IMR-90 (cell line): Measurements from ENCODE around the gene SMAD7. TPM values are rescaled to one million over a fixed set of nuclear protein-coding genes. Genes with fewer than 3 reads are reported as not detected.

Experiments used
- ATAC-seq: fragments of 200-7000 bp; cut with Tn5 transposase; 2 replicates; pipeline ENCODE4 v1.9.1; 2020; ENCODE audit warnings: low read depth, mild to moderate bottlenecking, moderate library complexity
- BruUV-seq: library from RNA; stranded (reverse); fragments of 400-500 nt; replicated peaks from 2 replicates; lab custom pipeline; 2021; lab: Mats Ljungman, UMichigan
- CTCF ChIA-PET: fragments of 300-600 bp; formaldehyde crosslinking; extraction: SDS; loops from one replicate; lab custom pipeline; 2021; ENCODE audit warnings: antibody characterized with exemption; lab: Yijun Ruan, JAX
- POLR2A ChIA-PET: fragments of 300-600 bp; sonication (Branson Sonifier 250); formaldehyde crosslinking; loops from one replicate; lab custom pipeline; 2022; ENCODE audit warnings: antibody characterized with exemption; ENCODE audit not compliant: unreplicated experiment; lab: Charles Lee
- DNase-seq: peaks from one replicate; pipeline ENCODE4 v3.0.0; 2013
- H2AFZ ChIP-seq: replicated peaks from 2 replicates; pipeline ENCODE3; 2013; ENCODE audit warnings: low read length, mild to moderate bottlenecking; ENCODE audit not compliant: poor library complexity
- H2AK5ac ChIP-seq: 2 replicates; pipeline ENCODE4 v1.6.1; 2013; ENCODE audit warnings: low read depth, low read length, inconsistent platforms
- H2AK9ac ChIP-seq: replicated peaks from 2 replicates; pipeline ENCODE3; 2013; ENCODE audit warnings: mild to moderate bottlenecking, low read depth, low read length, moderate library complexity; ENCODE audit not compliant: poor library complexity
- H2BK120ac ChIP-seq: 2 replicates; pipeline ENCODE4 v1.6.1; 2013; ENCODE audit warnings: low read depth, low read length, inconsistent platforms
- H2BK15ac ChIP-seq: 3 replicates; pipeline ENCODE4 v1.6.1; 2013; ENCODE audit warnings: low read depth, low read length, inconsistent platforms
- H2BK20ac ChIP-seq: 2 replicates; pipeline ENCODE4 v1.6.1; 2013; ENCODE audit warnings: low read depth, mild to moderate bottlenecking, inconsistent platforms, low read length, moderate library complexity
- H2BK5ac ChIP-seq: 2 replicates; pipeline ENCODE4 v1.6.1; 2013; ENCODE audit warnings: mild to moderate bottlenecking, low read depth, low read length, inconsistent platforms; ENCODE audit not compliant: poor library complexity, severe bottlenecking
- H3K14ac ChIP-seq: replicated peaks from 2 replicates; pipeline ENCODE4 v1.6.1; 2013; ENCODE audit warnings: low read depth, low read length, inconsistent platforms
- H3K18ac ChIP-seq: 2 replicates; pipeline ENCODE4 v1.6.1; 2013; ENCODE audit warnings: low read depth, low read length, control low read depth
- H3K23ac ChIP-seq: 2 replicates; pipeline ENCODE4 v1.6.1; 2013; ENCODE audit warnings: low read depth, low read length, inconsistent platforms
- H3K27ac ChIP-seq: 2 replicates; pipeline ENCODE4 v1.5.1; 2013; ENCODE audit warnings: mild to moderate bottlenecking, control low read depth, low read length; ENCODE audit not compliant: insufficient read depth
- H3K27me3 ChIP-seq: 2 replicates; pipeline ENCODE4 v1.6.1; 2013; ENCODE audit warnings: low read length; ENCODE audit not compliant: control insufficient read depth, insufficient read depth
- H3K36me3 ChIP-seq: 2 replicates; pipeline ENCODE4 v1.6.1; 2013; ENCODE audit warnings: low read length, mixed read lengths; ENCODE audit not compliant: control insufficient read depth, insufficient read depth
- H3K4ac ChIP-seq: 2 replicates; pipeline ENCODE4 v1.6.1; 2013; ENCODE audit warnings: low read depth, low read length, inconsistent platforms
- H3K4me1 ChIP-seq: 2 replicates; pipeline ENCODE4 v1.6.1; 2013; ENCODE audit warnings: low read length, mixed read lengths; ENCODE audit not compliant: control insufficient read depth, insufficient read depth
- H3K4me2 ChIP-seq: 2 replicates; pipeline ENCODE4 v1.6.1; 2013; ENCODE audit warnings: low read depth, mild to moderate bottlenecking, control low read depth, low read length, moderate library complexity
- H3K4me3 ChIP-seq: 2 replicates; pipeline ENCODE4 v1.5.1; 2013; ENCODE audit warnings: low read depth, mild to moderate bottlenecking, control low read depth, low read length, moderate library complexity; ENCODE audit not compliant: insufficient read depth
- H3K56ac ChIP-seq: 2 replicates; pipeline ENCODE4 v1.6.1; 2013; ENCODE audit warnings: low read length, inconsistent platforms; ENCODE audit not compliant: insufficient read depth; ENCODE audit errors: extremely low read depth
- H3K79me1 ChIP-seq, 2 experiments: 2 replicates each; pipeline ENCODE4 v1.6.1; 2013; ENCODE audit warnings: low read length in 2 of 2, inconsistent platforms in 1 of 2, low read depth in 1 of 2
- H3K9ac ChIP-seq: 2 replicates; pipeline ENCODE4 v1.6.1; 2013; ENCODE audit warnings: low read depth, low read length, control low read depth
- H3K9me1 ChIP-seq: 2 replicates; pipeline ENCODE4 v1.6.1; 2013; ENCODE audit warnings: low read length, inconsistent platforms; ENCODE audit not compliant: insufficient read depth
- H3K9me3 ChIP-seq: 2 replicates; pipeline ENCODE4 v1.6.1; 2013; ENCODE audit warnings: low read length; ENCODE audit not compliant: control insufficient read depth, insufficient read depth
- H4K20me1 ChIP-seq: 2 replicates; pipeline ENCODE4 v1.6.1; 2013; ENCODE audit warnings: low read length, inconsistent platforms; ENCODE audit not compliant: insufficient read depth
- H4K5ac ChIP-seq: 2 replicates; pipeline ENCODE4 v1.6.1; 2013; ENCODE audit warnings: mild to moderate bottlenecking, low read depth, low read length, control low read depth
- H4K8ac ChIP-seq, 2 experiments: 2 replicates each; pipeline ENCODE4 v1.6.1; 2013; ENCODE audit warnings: low read depth in 2 of 2, low read length in 2 of 2, control low read depth in 1 of 2, inconsistent platforms in 1 of 2
- H4K91ac ChIP-seq: 2 replicates; pipeline ENCODE4 v1.6.1; 2013; ENCODE audit warnings: low read depth, low read length, inconsistent platforms; ENCODE audit not compliant: insufficient read depth
- FOS ChIP-seq: fragments of 150-350 bp; IDR thresholded peaks from 2 replicates; pipeline ENCODE4 v1.6.1; 2016; ENCODE audit warnings: low read depth, low read length
- WGBS, 2 experiments: methylation state at CpG; one replicate each; pipeline versions ENCODE4 v1.1.5 to v1.1.7; 2013; ENCODE audit warnings: missing lambda C conversion rate in 2 of 2; ENCODE audit not compliant: insufficient read length in 1 of 2; ENCODE audit errors: extremely low coverage in 2 of 2; 5-methylcytosine and 5-hydroxymethylcytosine counted together
- dilution Hi-C: fragments of 300-500 bp; cut with HindIII; formaldehyde crosslinking; loops from one replicate; pipeline ENCODE4 v1.14.3; 2018; ENCODE audit warnings: low sequenced_read_pairs; ENCODE audit not compliant: unreplicated experiment
- in situ Hi-C: fragments of 300-500 bp; cut with MboI; formaldehyde crosslinking; loops from 3 replicates; pipeline ENCODE4 v1.14.3; 2019; ENCODE audit warnings: low sequenced_read_pairs, inconsistent platforms, mixed read lengths
- intact Hi-C: fragments of 100-400 bp; cut with micrococcal nuclease; formaldehyde crosslinking; loops from 2 replicates; pipeline ENCODE4 v1.10.0; 2022
- polyA plus RNA-seq, 3 experiments: library from polyadenylated mRNA; depleted of rRNA; stranded (reverse); fragments of >200 nt; gene quantifications; 2 replicates each; pipeline ENCODE4 v1.2.3, GENCODE V29; 2012; ENCODE audit warnings: low replicate concordance in 1 of 3
- total RNA-seq: library from RNA; depleted of rRNA; stranded (reverse); fragments of >200 nt; gene quantifications from 2 replicates; pipeline ENCODE4 v1.2.3, GENCODE V29; 2012
- TF ChIP-seq, protein P1 (sequence below): conservative IDR thresholded peaks from 2 replicates; pipeline ENCODE4 v1.5.1; 2012; ENCODE audit warnings: mild to moderate bottlenecking, low read depth, low read length, improper control_type of control experiment
- TF ChIP-seq, protein P2 (sequence below): fragments of 150-350 bp; IDR thresholded peaks from 2 replicates; pipeline ENCODE4 v1.6.1; 2016; ENCODE audit warnings: low read depth, mild to moderate bottlenecking, low read length, moderate library complexity, borderline replicate concordance

SMAD7 gene
- total and polyA plus RNA-seq, 2 of the 4 experiments (the other 2 are of a cell fraction) = 15.8 to 17.6 TPM

DNA sequence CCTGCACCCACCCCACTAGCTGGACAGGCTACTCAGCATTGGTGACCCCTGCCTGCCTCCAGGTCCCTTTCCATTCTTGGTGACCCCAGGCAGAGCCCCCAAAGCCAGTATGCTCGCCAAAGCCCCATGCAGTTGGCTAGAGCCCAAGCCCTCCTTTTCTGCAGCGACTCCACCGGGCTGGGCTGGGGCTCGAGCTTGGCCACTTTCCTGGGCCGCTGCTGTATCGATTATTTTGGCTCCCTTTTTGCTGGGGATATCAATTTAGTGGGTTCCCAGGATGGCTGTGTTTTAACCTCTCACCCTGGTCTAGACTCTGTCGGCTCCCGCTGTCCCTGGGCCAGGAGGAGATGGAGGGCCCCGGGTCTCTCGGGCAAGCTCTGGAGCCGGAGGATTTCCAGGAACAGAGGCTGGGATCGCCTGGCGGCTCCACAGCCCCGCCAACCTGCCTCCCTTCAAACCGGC, 76.0 kb downstream of the SMAD7 start:
- in situ Hi-C loops = no loop called here
- no peak for ATAC-seq
- intact Hi-C loops = no loop called here

More for the DNA sequence above, 76.0 kb downstream of the SMAD7 start:
- Histone ChIP-seq H3K14ac (0 out of 2 replicates have a peak overlapping the region, but pooled peaks have one; percentile 44), H3K4me2 (no peak overlapping the region), H3K79me1 (peaks cover 0 to 3% of the 10 kb centered on the region in 2 experiments; a peak in 1 of 4 replicates), H2AK9ac (no peak overlapping the region), H3K36me3 (no peaks in the 10 kb centered on the region), H3K27ac (no peak overlapping the region), H3K23ac (no peak overlapping the region), H3K4ac (peak overlapping the region; percentile 91), H3K4me3 (no peak overlapping the region), H4K20me1 (no peaks in the 10 kb centered on the region), H2AFZ (no peak overlapping the region), H2BK5ac (no peak overlapping the region), H2BK120ac (peak overlapping the region; percentile 90), H4K8ac (no peak overlapping the region), H2BK15ac (peak overlapping the region; percentile 15; the same call in 1 of the 3 replicates), H3K56ac (no peak overlapping the region), H2AK5ac (peak overlapping the region; percentile 93), H3K18ac (no peak overlapping the region), H4K91ac (0 out of 2 replicates have a peak overlapping the region, but pooled peaks have one; percentile 70), H2BK20ac (peak overlapping the region; percentile 92; the same call in 1 of the 2 replicates), H4K5ac (no peak overlapping the region), H3K9me3 (no peaks in the 10 kb centered on the region), H3K27me3 (no peaks in the 10 kb centered on the region), H3K4me1 (peaks cover 13% of the 10 kb centered on the region), H3K9me1 (peaks cover 20% of the 10 kb centered on the region), H3K9ac (no peak overlapping the region)
- no peak for DNase-seq
- 97% methylated on average over 7 of the region's 15 CpGs; no CpG with 5 or more reads in 1 of the 2 experiments for WGBS, 2 experiments
- dilution Hi-C loops = no loop called here
- ChIA-PET POLR2A (no interaction called here), CTCF (no interaction called here)
- TF ChIP-seq, protein P1, sequence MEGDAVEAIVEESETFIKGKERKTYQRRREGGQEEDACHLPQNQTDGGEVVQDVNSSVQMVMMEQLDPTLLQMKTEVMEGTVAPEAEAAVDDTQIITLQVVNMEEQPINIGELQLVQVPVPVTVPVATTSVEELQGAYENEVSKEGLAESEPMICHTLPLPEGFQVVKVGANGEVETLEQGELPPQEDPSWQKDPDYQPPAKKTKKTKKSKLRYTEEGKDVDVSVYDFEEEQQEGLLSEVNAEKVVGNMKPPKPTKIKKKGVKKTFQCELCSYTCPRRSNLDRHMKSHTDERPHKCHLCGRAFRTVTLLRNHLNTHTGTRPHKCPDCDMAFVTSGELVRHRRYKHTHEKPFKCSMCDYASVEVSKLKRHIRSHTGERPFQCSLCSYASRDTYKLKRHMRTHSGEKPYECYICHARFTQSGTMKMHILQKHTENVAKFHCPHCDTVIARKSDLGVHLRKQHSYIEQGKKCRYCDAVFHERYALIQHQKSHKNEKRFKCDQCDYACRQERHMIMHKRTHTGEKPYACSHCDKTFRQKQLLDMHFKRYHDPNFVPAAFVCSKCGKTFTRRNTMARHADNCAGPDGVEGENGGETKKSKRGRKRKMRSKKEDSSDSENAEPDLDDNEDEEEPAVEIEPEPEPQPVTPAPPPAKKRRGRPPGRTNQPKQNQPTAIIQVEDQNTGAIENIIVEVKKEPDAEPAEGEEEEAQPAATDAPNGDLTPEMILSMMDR = no peak
- TF ChIP-seq, protein P2, sequence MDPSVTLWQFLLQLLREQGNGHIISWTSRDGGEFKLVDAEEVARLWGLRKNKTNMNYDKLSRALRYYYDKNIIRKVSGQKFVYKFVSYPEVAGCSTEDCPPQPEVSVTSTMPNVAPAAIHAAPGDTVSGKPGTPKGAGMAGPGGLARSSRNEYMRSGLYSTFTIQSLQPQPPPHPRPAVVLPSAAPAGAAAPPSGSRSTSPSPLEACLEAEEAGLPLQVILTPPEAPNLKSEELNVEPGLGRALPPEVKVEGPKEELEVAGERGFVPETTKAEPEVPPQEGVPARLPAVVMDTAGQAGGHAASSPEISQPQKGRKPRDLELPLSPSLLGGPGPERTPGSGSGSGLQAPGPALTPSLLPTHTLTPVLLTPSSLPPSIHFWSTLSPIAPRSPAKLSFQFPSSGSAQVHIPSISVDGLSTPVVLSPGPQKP = no peak
- no peak for TF ChIP-seq FOS
- BruUV-seq = no TSS peak
